Measurements from ENCODE around the gene HOXA4.
A peak's percentile ranks its signal among the peaks of the same experiment; 100 is the strongest.

The HOXA4 gene

DNA sequence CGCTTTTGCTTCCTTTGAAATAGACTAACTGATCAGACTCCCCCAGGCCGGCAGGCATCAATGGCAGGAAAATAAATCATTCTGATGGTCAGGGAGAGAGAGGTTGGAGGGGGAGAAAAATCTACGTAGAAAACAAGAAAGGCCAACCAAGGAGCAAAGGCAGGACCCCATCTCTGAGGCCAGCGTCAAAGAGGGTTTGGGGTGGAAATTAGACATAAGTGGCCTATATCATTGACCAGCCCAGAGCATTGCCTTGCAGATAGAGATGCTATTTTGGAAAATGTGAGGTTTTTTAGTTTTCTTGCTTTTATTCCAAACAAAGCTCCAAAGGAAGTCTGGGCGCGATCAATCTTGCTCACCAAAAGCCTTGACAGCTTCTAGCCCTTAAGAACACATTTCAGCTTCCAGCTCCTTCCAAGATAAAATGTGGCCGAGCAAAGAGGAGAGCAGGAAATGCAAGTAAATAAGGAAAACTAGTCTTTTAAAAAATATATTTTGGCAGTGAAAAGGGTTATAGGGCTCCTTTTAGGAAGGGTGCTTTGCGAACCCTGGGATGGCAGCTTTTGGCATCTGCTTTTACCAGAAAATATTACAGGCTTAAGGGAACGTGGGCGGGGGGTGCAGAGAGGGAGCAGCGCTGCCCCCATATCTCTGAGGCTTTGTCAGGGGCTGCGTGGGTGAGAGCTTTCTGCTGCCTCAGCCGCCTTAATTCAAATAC is 26.1 kb downstream of the HOXA4 start:
- DNase-seq, result no peak

DNA sequence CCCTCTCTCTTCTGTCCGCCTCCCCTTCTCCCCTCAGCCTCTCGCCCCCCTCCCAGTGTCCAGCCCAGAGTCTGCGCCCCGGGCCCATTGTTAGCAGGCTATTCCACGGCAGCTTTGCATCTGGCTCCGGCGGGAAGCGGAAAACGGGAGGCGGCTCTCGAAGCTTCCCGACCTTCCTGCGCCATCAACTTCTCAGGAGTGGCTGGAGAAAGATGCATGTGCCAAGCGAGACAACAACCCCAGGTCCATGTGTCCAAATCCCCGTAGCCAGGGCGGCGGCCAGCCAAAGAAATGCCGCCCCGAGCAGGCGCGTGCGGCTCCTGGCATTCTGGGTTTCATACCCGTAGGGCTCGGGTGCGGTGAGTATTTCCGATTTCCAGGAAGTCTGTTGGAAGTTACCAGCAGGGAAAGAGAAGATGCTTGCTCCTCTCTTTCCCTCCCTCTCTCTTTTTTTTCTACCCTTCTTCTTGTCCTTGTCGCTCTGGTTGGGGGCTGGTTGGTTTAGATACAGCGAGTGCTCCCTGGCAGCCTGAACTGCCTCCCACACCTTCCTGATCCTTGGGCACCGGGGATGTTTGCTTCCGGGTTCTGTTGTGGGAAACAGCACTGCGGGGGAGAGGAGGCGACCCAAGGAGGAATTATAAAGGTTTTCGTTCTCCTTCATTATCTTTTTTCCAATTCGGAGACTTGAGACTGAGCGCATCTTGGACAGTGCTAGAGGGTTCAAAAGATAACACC is 26.9 kb downstream of the HOXA4 start:
- DNase-seq, result no peak

DNA sequence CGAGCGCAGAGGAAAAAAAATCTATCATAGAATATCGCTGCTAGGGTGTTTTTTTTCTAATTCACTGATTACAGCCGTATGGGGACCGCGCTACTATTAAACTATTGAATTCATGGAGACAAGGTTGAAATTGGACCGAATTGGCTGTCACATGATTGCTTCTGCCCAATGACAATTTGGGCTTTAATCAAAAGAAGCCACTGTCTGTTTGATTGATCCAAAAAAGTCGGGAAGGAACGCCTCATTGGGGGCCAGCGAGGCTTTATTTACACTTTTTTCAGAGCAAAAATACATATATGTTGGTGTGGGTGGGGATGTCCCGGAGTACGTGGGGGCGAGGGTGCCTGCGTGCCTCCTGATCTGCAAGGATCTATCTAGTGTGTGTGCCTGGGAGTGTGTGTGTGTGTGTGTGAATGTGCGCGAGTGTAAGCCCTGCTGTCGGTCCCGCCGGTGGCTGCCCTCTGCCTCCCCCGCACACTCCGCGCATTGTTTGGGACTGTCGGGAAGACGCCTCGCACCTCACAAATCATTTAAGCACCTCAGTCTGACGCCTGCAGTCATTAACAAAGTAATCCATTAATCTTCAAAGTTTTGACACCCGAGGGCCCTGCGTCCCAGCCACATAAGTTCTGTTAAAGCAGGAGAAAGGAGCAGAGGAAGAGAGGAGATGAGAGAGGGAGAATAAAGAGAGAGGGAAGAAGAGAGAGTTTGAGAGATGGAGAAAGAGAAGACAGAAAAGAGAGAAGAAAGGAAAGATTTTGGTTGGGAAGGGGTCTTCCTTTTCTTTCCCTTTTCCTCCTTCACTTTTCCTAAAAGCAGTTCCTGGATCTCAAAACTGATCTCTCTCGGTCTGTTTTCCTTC is 27.7 kb downstream of the HOXA4 start, which contains the start of gene HOXA2:
HOXA2 (minus strand) TSS at position 103 of the 862 bp plus-strand sequence. CDS start 183 bp downstream, outside the sequence.
- DNase-seq, result no peak

DNA sequence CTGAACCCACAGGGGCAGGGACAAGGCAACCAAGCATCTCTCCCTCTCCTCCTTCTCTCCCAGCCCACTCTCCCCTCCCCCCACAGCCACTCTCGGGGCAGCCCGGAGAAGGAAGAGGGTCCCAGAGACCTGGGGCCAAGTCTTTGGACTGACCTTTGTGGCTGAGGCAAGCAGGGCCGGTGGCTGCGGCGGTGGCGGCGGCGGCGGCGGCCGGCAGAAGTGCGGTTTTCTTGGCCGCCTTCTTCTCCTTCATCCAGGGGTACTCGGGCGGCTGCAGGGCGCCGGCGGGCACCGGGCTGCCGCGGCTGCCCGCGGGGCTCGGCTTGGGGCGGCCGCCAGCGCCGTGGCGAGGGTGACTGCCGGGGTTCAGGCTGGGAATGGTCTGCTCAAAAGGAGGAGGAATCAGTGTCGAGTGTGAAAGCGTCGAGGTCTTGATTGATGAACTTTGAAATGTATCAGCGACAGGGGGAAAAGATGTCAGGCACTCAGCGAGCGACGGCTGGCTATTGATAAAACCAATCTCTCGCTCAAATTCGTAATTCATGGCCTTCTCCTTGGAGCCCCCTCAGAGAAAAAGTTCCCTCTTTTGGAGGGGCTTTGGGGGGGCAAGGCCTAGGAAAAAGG is 28.5 kb downstream of the HOXA4 start:
- no peak for DNase-seq

DNA sequence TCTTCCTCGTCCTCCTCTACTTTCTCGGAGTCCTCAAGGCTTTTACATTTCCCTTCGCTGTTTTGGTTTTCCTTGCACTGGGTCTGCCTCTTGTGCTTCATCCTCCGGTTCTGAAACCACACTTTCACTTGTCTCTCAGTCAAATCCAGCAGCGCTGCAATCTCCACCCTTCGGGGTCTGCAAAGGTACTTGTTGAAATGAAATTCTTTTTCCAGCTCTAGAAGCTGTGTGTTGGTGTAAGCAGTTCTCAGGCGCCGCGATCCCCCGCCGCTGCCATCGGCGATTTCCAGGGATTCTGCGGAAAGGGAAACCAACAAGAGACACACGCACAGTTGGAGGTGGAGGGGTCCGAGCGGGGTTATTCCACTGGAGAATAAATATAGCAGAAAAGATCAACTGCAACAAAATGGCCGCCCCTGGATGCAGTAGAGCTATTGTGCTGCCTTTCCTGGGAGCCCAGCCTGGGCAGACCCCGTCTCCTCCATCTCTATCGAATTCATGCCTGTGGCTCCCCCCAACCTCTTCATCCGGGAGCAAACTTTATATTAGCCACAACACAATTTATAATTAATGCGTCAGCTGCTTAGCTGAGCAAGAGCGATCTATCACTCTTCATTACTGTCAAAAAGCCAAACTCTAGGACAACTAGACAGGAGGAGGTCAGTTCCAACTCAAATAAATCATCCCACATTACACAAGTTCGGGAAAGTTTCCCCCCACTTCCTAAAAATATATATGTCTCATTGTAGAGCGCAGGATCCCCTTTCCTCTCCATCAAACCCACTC is 29.2 kb downstream of the HOXA4 start:
- no peak for DNase-seq

DNA sequence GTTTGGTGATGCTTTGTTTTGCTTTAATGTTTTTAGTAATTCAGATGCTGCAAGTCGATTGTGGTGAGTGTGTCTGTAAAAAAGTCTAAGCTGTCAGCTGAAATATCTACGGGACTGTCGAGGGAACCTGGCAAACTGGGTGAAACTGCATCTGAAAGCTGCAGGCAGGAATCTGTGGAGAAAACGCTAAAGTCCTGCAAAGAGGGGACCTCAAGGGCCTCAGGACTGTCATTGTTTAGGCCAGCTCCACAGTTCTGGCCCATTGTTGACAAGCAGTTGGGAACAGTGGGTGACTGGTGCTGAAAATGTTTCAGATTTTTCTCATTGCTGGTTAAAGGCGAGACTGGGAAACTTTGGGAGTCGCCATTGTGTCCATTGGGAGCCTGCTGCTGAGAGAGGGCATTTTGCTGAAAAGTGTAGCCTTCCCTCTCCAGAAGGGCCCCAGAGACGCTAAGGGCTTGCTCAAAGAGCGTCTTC is 29.8 kb downstream of the HOXA4 start:
- DNase-seq, result no peak

DNA sequence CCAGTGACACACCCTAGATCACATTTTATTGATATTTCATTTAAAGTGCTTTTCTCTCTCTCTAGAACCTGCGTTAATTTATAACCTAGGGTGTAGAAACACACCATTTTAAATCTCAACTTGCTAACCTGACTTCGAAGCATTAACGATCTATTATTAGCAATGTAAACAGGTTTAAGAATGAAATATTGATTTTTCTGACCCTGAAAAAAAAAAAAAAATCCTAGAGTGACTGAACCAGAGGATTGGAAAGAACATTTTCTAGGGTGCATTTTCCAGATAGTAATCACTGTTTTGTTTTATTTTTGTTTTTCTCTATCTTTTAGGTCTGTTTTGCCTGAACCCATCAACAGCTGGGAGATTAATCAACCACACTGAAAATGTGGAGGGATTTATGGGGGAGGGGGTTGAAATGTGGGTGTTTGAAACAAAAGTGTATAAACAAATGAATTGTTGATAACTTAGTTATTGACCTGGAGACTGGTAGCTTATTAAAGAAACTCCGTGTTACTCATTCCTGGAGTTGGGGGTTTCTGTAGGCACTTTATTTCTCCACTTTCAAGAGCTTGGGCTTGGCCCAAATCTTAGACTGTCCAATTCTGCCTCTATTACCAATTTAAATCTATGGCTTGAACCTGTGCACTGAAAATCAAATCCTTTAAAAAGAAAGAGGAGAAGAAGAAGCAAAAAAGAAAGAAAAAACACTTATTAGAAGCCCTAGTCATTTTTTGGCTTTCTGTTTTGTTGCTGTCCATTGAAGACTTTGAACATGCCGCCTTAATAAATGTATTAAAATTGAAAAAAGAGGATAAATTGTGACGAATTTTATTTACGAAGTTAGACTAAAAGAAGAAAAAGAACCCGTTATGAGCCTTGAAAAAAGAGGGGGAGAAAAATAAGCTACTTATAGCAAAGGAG is 30.8 kb downstream of the HOXA4 start:
- no peak for DNase-seq

DNA sequence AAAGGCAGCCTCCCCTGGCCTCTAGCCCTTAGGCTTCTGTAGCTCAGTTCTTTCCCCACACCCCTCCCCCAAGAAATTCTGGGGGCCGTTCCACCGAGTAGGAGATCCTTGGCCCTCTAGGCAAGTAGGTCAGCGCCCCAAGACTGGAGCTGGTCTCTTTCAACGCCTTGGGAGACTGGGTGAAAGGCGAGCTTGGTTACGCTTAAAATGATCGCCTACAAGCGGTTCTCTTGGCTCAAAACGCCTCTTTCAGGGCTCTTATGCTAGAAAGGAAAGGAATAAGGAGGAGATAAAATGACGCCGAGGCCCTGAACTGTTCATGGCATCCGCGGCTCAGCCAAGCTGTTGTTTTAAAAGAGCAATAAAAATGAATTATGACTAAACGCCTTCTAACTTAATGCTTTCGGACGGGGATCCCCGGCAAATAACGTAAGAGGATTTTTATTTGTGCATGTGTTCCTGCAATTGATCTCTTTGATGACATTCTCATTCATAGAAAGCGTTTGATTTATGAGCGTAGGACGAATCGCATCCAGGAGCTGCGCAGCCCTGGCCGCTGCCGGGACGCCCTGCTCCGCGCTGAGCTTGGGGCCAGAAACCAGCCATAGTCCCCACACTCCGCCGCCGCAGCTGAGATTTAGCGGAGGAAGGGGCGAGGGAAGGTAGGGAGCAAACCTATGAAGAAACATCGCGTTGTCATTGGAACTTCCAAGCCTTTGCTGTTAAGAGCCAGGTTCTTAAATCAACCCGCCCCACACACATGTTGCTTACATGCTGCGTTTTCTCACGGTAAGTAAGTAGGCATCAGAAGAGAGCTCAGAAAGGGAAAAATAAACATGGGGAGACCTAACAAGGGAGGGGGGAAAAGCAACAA is 31.7 kb downstream of the HOXA4 start:
- no peak for DNase-seq

DNA sequence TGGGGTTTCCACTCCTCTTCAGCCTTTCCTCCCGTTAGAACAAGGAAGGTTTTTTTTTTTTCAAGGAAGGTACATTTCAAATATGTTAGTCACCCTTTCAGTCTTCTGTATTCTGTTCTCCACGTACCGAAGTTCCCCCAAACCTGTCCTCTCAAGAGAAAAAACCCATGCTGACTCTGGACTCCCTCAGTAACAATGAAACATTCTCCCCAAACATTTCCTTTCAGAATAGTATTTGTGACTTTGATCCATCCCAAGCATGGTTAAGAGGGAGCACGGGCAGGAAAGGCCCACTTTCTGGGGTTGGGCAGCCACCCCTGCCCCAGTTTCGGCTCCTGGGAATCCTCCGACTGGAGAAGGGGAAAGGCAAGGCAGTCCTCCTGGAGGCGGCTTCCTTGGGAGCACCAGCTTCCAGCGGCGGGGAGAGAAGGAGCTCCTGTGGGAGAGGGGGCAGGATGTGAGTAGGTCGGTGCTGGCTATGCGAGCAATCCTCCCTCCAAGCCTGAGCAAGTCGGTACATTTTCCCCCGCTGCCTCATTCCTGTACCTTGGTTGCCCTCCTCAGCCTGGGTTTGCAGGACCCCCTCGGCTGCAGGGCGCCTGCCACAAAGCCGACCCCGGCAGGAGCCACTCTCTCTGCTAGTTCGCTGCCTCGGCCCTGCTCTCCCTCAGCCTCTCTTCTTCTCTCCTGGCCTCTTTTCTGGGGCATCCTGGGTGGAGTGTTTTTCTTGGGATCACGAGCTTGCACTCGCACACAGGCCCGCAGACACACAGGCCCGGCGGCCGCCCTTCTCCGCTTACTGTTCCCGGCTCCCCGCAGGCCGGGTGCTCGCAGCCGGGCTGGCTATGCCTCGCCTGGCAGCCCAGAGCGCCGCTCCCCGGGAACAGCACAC is 32.6 kb downstream of the HOXA4 start:
- DNase-seq, result no peak

DNA sequence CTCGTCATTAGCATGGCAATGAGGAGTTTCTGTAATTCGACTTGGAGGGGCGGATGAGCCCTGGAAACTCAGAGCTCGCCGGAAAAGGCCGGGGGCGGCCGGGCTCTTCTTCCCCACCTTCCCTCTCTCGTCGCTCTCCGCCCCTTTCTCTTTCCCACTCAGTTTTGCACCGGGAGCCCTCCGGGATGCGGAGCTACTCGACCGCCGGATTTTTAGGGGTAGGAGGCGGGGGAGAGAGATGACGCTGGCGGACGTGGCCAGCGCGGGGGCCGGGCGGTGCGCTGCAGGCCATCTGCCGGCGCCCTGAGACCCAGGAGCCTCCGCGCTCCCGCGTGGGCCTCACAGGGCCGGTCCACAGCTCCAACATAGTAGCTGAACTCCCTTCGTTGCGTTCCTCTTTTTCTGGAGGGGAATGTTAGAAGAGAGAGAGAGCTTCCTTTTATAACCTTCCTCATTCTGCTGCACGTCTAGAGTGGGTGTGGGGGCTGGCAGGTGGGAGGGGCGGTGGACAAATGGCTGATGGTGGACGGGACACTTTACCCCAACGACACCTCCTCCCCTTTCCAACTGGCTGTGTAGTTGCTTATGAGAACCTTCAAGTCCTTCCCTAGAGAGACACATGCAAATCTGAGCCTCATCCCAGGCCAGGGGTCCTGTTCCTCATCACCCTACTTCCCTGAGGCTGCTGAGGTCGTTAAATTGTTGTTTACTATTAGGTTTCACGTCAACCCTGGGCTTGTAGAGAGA is 33.6 kb downstream of the HOXA4 start:
- DNase-seq, result no peak

DNA sequence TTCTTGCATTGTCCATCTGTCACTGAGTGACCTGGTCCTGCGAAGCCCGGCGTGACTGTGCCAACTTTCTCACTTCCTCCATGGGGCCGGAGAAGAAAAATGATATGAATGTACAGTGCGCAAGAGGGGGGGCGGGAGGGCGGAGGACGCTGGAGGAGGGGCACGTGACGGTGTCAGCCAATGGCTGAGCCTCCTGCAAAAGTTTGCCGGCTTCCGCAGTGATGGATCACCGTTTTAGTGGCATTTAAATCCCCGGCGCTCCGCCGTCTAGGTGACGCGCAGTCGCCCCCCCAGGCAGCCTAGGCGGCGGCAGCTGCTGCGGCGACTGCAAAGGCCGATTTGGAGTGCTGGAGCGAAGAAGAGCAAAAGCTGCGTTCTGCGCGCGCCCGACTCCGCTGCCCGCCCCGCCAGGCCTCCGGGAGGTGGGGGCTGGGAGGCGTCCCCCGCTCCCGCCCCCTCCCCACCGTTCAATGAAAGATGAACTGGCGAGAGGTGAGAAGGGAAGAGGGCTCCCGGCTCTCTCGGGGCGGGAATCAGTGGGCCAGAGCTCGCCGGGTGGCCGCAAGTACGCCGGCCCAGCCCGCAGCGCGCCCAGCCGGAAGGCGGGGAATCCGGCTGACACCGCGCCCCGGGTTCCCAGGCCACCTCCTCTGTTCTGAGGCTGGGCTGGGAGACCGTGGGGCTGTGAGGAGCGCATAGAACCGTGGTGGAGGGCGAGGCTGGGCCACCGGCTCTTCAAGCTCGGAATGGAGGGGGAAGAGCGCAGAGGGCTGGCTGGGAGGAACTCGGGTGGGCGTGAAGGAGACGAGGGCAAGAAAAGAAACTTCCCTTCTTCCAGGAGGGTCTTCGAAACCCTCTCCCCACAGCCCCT is 34.4 kb downstream of the HOXA4 start, which contains the start of gene HOXA1:
HOXA1 (minus strand) TSS at position 104 of the 871 bp plus-strand sequence; CDS start at position 16, 88 bp downstream.
- DNase-seq, result peak; percentile 49

DNA sequence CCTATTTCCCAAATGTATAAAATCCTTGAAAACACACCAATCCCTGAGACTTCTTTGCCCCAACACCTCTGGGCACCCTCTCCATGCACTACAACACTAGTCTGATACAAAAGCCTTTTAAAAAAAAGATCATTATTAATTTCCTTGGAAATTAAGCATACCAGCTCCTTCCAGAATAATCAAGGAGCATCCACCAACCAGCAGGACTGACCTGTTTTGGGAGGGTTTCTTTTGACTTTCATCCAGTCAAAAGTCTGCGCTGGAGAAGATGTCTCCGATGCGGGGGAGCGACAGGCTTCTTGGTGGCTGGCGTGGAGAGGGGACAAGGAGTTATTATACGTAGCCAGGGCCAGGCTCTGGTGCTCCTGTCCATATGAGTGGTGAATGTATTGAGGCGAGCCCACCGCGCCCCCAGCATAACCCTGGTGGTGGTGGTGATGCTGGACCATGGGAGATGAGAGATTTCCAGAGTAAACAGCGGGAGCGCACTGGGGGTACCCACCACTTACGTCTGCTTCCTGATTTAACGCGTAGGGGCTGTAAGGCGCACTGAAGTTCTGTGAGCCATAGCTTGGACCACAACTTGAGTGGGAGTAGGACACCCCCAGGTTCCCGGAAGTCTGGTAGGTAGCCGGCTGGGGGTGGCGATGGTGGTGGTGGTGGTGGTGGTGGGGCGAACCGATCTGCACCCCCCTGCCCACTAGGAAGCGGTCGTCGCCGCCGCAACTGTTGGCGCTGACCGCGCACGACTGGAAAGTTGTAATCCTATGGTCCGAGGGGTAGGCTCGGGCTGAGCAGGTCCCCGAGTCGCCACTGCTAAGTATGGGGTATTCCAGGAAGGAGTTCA is 35.3 kb downstream of the HOXA4 start:
- no peak for DNase-seq

DNA sequence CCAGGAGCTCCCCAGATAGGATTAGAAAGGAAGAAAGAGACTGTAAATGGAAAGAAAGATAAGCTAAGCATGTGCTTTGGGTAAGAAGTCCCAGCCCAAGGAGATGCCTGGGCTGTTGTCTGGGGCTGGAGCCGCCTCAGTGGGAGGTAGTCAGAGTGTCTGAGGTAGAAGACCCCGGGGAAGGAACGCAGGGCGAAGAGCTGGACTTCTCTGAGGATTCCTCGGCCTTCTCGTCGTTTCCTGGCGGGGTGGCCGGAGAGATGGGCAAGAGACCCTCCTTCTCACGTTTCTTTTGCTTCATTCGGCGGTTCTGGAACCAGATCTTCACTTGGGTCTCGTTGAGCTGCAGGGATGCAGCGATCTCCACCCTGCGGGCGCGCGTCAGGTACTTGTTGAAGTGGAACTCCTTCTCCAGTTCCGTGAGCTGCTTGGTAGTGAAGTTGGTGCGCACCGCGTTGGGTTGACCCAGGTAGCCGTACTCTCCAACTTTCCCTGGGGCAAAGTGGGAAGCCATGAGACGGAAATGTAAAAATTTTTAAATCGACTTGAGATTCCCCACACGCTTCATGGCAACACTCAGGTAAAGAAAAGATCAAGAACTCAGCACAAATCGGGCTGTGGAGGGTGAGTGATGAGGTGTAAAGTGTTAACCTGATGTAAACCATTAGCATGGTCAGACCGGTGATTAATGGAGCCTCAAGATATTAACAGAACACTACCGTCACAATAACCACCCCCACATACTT is 36.1 kb downstream of the HOXA4 start:
- no peak for DNase-seq

DNA sequence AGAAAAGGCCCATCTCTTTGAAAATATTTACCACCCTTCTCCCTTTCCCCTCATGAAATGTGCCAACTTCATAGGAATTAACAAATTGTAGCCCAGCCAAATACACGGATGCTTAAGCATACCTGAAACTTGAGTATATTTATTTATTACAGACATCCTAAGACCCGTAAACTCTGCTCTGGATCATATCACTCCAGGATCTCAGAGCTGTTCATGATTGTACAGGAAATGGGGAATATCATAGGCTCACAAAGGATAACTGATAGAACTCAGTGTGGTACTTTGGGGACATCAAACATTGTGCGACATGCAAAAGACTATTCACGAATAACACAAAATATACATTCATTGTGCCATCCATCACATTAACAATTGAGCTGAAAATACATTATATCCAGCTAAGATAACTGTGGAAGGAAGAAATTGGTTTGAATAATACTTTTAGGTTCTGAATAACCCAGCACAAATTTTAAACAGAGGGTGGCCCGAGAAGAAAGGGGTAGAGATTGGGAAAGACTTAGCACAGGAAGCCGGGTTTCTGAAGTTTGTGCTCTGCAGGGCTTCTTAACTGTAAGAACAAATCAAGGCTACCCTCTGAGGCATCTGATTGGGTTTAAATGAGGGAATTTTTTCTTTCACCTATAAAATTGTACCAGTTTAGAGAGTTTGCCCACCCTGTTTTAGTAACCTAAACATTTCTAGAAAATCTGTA is 37.2 kb downstream of the HOXA4 start:
- no peak for DNase-seq
